HCT116 (cell line): ENCODE results near the gene MYBPC1. TPM values are rescaled to one million over a fixed set of nuclear protein-coding genes. Genes with fewer than 3 reads are reported as not detected.

ENCODE experiments used
- ATAC-seq: fragments of 200-7000 bp; cut with Tn5 transposase; 2 replicates; pipeline ENCODE4 v1.9.1; 2020; ENCODE audit warnings: mild to moderate bottlenecking, moderate library complexity
- BruUV-seq: library from RNA; stranded (reverse); fragments of 400-500 nt; replicated peaks from 2 replicates; lab custom pipeline; 2021; lab: Mats Ljungman, UMichigan
- CTCF ChIA-PET: fragments of 300-600 bp; sonication (Branson Sonifier 250); formaldehyde crosslinking; loops from one replicate; lab custom pipeline; 2021; ENCODE audit warnings: antibody characterized with exemption; lab: Charles Lee
- POLR2A ChIA-PET: fragments of 300-600, 350-600 bp; sonication (Branson Sonifier 250); formaldehyde crosslinking; loops from one replicate; lab custom pipeline; 2021; ENCODE audit warnings: antibody characterized with exemption; lab: Charles Lee
- RAD21 ChIA-PET, 2 experiments: fragments of 300-600 bp; sonication (Branson Sonifier 250); formaldehyde crosslinking; loops; one replicate each; lab custom pipeline; 2023; ENCODE audit warnings: low total read pairs in 2 of 2; ENCODE audit not compliant: uncharacterized antibody in 2 of 2, unreplicated experiment in 2 of 2, low non-redundant PET in 1 of 2; lab: Charles Lee
- DNase-seq: peaks from one replicate; pipeline ENCODE4 v3.0.0-alpha.2; 2010; ENCODE audit warnings: low read depth, low spot score
- H2AFZ ChIP-seq: fragments of 200-600 bp; shearing (Covaris generic), sonication (generic); 2 replicates; pipeline ENCODE4 v1.6.1; 2017; ENCODE audit warnings: low read depth, mixed run types, mixed read lengths, antibody characterized with exemption, low read length; ENCODE audit not compliant: poor library complexity, severe bottlenecking
- H3K27ac ChIP-seq: 2 replicates; pipeline ENCODE4 v1.5.1; 2012; ENCODE audit warnings: low read depth, low read length
- H3K27me3 ChIP-seq: fragments of 200-600 bp; sonication (generic); 2 replicates; pipeline ENCODE4 v1.6.1; 2016; ENCODE audit warnings: mixed run types, low read length, mixed read lengths; ENCODE audit not compliant: insufficient read depth
- H3K36me3 ChIP-seq, 2 experiments: fragments of 200-500 bp in 1 of 2; fragments of 200-600 bp in 1 of 2; sonication (Bioruptor generic) in 1 of 2; sonication (generic) in 1 of 2; 2 replicates each; pipeline versions ENCODE4 v1.5.1 to v1.6.1; 2014 to 2016; ENCODE audit warnings: low read length in 2 of 2, inconsistent platforms in 1 of 2, mixed read lengths in 1 of 2, mixed run types in 1 of 2; ENCODE audit not compliant: insufficient read depth in 2 of 2, control insufficient read depth in 1 of 2
- H3K4me1 ChIP-seq, 2 experiments: fragments of 200-600 bp in 1 of 2; sonication (generic) in 1 of 2; 2 replicates each; pipeline versions ENCODE4 v1.5.1 to v1.6.1; 2012 to 2017; ENCODE audit warnings: low read length in 2 of 2, inconsistent platforms in 1 of 2, mild to moderate bottlenecking in 1 of 2, mixed read lengths in 1 of 2, mixed run types in 1 of 2, moderate library complexity in 1 of 2; ENCODE audit not compliant: insufficient read depth in 2 of 2, control insufficient read depth in 1 of 2
- H3K4me2 ChIP-seq: fragments of 200-600 bp; sonication (generic); 2 replicates; pipeline ENCODE4 v1.6.1; 2017; ENCODE audit warnings: mixed run types, low read length, mixed read lengths
- H3K4me3 ChIP-seq, 2 experiments: fragments of 200-600 bp in 1 of 2; sonication (generic) in 1 of 2; replicated peaks in 1 of 2; 2 replicates each; pipeline ENCODE4 v1.5.1; 2011 to 2016; ENCODE audit warnings: low read length in 2 of 2, control low read depth in 1 of 2, low read depth in 1 of 2, mild to moderate bottlenecking in 1 of 2, mixed read lengths in 1 of 2, mixed run types in 1 of 2
- H3K79me2 ChIP-seq: fragments of 200-600 bp; sonication (generic); 2 replicates; pipeline ENCODE4 v1.6.1; 2017; ENCODE audit warnings: mild to moderate bottlenecking, mixed run types, low read length, moderate library complexity, mixed read lengths; ENCODE audit not compliant: insufficient read depth
- H3K9ac ChIP-seq: fragments of 200-600 bp; sonication (generic); 2 replicates; pipeline ENCODE4 v1.6.1; 2016; ENCODE audit warnings: low read length, mixed read lengths
- H3K9me2 ChIP-seq: fragments of 200-600 bp; sonication (generic), shearing (Covaris generic); 2 replicates; pipeline ENCODE4 v1.6.1; 2017; ENCODE audit warnings: mixed run types, mild to moderate bottlenecking, moderate library complexity; ENCODE audit not compliant: insufficient read depth
- H3K9me3 ChIP-seq, 2 experiments: fragments of 200-500 bp in 1 of 2; fragments of 200-600 bp in 1 of 2; sonication (Bioruptor generic) in 1 of 2; sonication (generic) in 1 of 2; 2 replicates each; pipeline ENCODE4 v1.6.1; 2014 to 2017; ENCODE audit warnings: low read length in 2 of 2, mixed read lengths in 2 of 2, inconsistent platforms in 1 of 2, low read depth in 1 of 2, mild to moderate bottlenecking in 1 of 2, mixed run types in 1 of 2, moderate library complexity in 1 of 2; ENCODE audit not compliant: control insufficient read depth in 1 of 2, insufficient read depth in 1 of 2
- H4K20me1 ChIP-seq: fragments of 200-600 bp; sonication (generic), shearing (Covaris generic); 2 replicates; pipeline ENCODE4 v1.6.1; 2017; ENCODE audit warnings: mixed run types, mild to moderate bottlenecking, moderate library complexity; ENCODE audit not compliant: insufficient read depth
- CBX3 ChIP-seq: IDR thresholded peaks from 2 replicates; pipeline ENCODE4 v1.6.1; 2012; ENCODE audit warnings: low read depth
- CEBPB ChIP-seq: IDR thresholded peaks from 2 replicates; pipeline ENCODE4 v1.6.1; 2012; ENCODE audit warnings: low read depth
- EGR1 ChIP-seq: IDR thresholded peaks from 2 replicates; pipeline ENCODE4 v1.6.1; 2012; ENCODE audit warnings: low read depth
- ELF1 ChIP-seq: IDR thresholded peaks from 2 replicates; pipeline ENCODE4 v1.6.1; 2012; ENCODE audit warnings: low read depth, borderline replicate concordance
- EZH2 ChIP-seq: fragments of 200-600 bp; sonication (generic); IDR thresholded peaks from 2 replicates; pipeline ENCODE4 v1.6.1; 2017; ENCODE audit warnings: antibody characterized with exemption, mixed run types
- EZH2phosphoT487 ChIP-seq: fragments of 200-600 bp; IDR thresholded peaks from 2 replicates; pipeline ENCODE4 v1.6.1; 2018; ENCODE audit warnings: antibody characterized with exemption, borderline replicate concordance
- FOSL1 ChIP-seq: IDR thresholded peaks from 2 replicates; pipeline ENCODE4 v1.6.1; 2012; ENCODE audit warnings: low read depth
- JUND ChIP-seq: IDR thresholded peaks from 2 replicates; pipeline ENCODE4 v1.6.1; 2012
- POLR2A ChIP-seq: IDR thresholded peaks from 2 replicates; pipeline ENCODE4 v1.7.0; 2011; ENCODE audit warnings: borderline replicate concordance; ENCODE audit not compliant: insufficient read depth, insufficient read length; ENCODE audit errors: extremely low read depth
- POLR2AphosphoS5 ChIP-seq: IDR thresholded peaks from 2 replicates; pipeline ENCODE4 v1.6.1; 2011; ENCODE audit warnings: mild to moderate bottlenecking, low read depth, low read length, moderate library complexity
- REST ChIP-seq: IDR thresholded peaks from 2 replicates; pipeline ENCODE4 v1.6.1; 2012; ENCODE audit warnings: low read depth
- SIN3A ChIP-seq: IDR thresholded peaks from 2 replicates; pipeline ENCODE4 v1.6.1; 2012; ENCODE audit warnings: low read depth
- SP1 ChIP-seq: IDR thresholded peaks from 2 replicates; pipeline ENCODE4 v1.6.1; 2012; ENCODE audit warnings: low read depth
- SRF ChIP-seq: IDR thresholded peaks from 2 replicates; pipeline ENCODE4 v1.6.1; 2012; ENCODE audit warnings: low read depth
- TCF7L2 ChIP-seq: IDR thresholded peaks from 2 replicates; pipeline ENCODE4 v1.7.0; 2011; ENCODE audit warnings: borderline replicate concordance, inconsistent platforms; ENCODE audit not compliant: insufficient read depth, insufficient read length; ENCODE audit errors: extremely low read depth
- ZFX ChIP-seq: fragments of 450-650 bp; IDR thresholded peaks from 2 replicates; pipeline ENCODE4 v1.6.1; 2017
- intact Hi-C: fragments of 100-400 bp; cut with micrococcal nuclease; formaldehyde crosslinking; loops from 2 replicates; pipeline ENCODE4 v1.10.0; 2022
- total RNA-seq: library from RNA; stranded (reverse); gene quantifications from one replicate; pipeline ENCODE4 v1.2.1, GENCODE V29; 2021; ENCODE audit not compliant: unreplicated experiment
- TF ChIP-seq, protein P1 (sequence below): IDR thresholded peaks from 2 replicates; pipeline ENCODE4 v1.6.1; 2012
- TF ChIP-seq, protein P2 (sequence below): IDR thresholded peaks from 2 replicates; pipeline ENCODE4 v1.6.1; 2012
- TF ChIP-seq, protein P3 (sequence below), 3 experiments: fragments of 200-600 bp in 1 of 3; sonication (generic) in 1 of 3; IDR thresholded peaks in 2 of 3; conservative IDR thresholded peaks in 1 of 3; 2 replicates each; pipeline ENCODE4 v1.5.1; 2012 to 2017; ENCODE audit warnings: low read depth in 2 of 3, low read length in 2 of 3, antibody characterized with exemption in 1 of 3, borderline replicate concordance in 1 of 3, control low read depth in 1 of 3, mild to moderate bottlenecking in 1 of 3, mixed read lengths in 1 of 3, mixed run types in 1 of 3, moderate library complexity in 1 of 3; ENCODE audit not compliant: insufficient read depth in 1 of 3
- TF ChIP-seq, protein P4 (sequence below): IDR thresholded peaks from 2 replicates; pipeline ENCODE4 v1.6.1; 2011; ENCODE audit warnings: mild to moderate bottlenecking, low read length, moderate library complexity; ENCODE audit not compliant: insufficient replicate concordance; ENCODE audit errors: extremely low read depth

MYBPC1 gene
- total RNA-seq, 1 experiment from 2014 or later: not detected

- peaks cover 81% of the 10 kb centered on the region for H3K79me2 ChIP-seq
- CTCF ChIA-PET: no interaction called here
- TF ChIP-seq CEBPB (no peak), EZH2phosphoT487 (no peak), POLR2A (no peak), ZFX (no peak), CBX3 (no peak), ELF1 (no peak), SIN3A (no peak), TCF7L2 (no peak), EZH2 (no peak), FOSL1 (no peak), JUND (no peak), POLR2AphosphoS5 (no peak), EGR1 (no peak), SP1 (no peak), SRF (no peak), REST (no peak)
- TF ChIP-seq, protein P1, sequence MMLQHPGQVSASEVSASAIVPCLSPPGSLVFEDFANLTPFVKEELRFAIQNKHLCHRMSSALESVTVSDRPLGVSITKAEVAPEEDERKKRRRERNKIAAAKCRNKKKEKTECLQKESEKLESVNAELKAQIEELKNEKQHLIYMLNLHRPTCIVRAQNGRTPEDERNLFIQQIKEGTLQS: no peak
- TF ChIP-seq, protein P2, sequence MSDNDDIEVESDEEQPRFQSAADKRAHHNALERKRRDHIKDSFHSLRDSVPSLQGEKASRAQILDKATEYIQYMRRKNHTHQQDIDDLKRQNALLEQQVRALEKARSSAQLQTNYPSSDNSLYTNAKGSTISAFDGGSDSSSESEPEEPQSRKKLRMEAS: no peak
- TF ChIP-seq, protein P3, sequence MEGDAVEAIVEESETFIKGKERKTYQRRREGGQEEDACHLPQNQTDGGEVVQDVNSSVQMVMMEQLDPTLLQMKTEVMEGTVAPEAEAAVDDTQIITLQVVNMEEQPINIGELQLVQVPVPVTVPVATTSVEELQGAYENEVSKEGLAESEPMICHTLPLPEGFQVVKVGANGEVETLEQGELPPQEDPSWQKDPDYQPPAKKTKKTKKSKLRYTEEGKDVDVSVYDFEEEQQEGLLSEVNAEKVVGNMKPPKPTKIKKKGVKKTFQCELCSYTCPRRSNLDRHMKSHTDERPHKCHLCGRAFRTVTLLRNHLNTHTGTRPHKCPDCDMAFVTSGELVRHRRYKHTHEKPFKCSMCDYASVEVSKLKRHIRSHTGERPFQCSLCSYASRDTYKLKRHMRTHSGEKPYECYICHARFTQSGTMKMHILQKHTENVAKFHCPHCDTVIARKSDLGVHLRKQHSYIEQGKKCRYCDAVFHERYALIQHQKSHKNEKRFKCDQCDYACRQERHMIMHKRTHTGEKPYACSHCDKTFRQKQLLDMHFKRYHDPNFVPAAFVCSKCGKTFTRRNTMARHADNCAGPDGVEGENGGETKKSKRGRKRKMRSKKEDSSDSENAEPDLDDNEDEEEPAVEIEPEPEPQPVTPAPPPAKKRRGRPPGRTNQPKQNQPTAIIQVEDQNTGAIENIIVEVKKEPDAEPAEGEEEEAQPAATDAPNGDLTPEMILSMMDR (IDR thresholded peaks at IDR 0.05 in 2 of 3, conservative IDR thresholded peaks at IDR 0.05 in 1 of 3; ENCODE audit: borderline replicate concordance in 1 of 3, insufficient read depth in 1 of 3, low read depth in 2 of 3, low read length in 2 of 3): no peak
- TF ChIP-seq, protein P4, sequence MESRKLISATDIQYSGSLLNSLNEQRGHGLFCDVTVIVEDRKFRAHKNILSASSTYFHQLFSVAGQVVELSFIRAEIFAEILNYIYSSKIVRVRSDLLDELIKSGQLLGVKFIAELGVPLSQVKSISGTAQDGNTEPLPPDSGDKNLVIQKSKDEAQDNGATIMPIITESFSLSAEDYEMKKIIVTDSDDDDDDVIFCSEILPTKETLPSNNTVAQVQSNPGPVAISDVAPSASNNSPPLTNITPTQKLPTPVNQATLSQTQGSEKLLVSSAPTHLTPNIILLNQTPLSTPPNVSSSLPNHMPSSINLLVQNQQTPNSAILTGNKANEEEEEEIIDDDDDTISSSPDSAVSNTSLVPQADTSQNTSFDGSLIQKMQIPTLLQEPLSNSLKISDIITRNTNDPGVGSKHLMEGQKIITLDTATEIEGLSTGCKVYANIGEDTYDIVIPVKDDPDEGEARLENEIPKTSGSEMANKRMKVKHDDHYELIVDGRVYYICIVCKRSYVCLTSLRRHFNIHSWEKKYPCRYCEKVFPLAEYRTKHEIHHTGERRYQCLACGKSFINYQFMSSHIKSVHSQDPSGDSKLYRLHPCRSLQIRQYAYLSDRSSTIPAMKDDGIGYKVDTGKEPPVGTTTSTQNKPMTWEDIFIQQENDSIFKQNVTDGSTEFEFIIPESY: no peak
- peaks cover 6 to 22% of the 10 kb centered on the region in 2 experiments; a peak in 3 of 4 replicates for H3K4me1 ChIP-seq
- no peak overlapping the region for H3K9ac ChIP-seq
- RAD21 ChIA-PET: no interaction called here
- no peaks in the 10 kb centered on the region for H3K27me3 ChIP-seq
- no peak overlapping the region for H3K4me2 ChIP-seq
- DNase-seq: no peak
- ATAC-seq: no peak
- no peak overlapping the region for H3K4me3 ChIP-seq
- POLR2A ChIA-PET: no interaction called here
- H2AFZ ChIP-seq: no peak overlapping the region
- H3K27ac ChIP-seq: no peak overlapping the region
- intact Hi-C loops: no loop called here
- no peaks in the 10 kb centered on the region for H4K20me1 ChIP-seq
- H3K9me2 ChIP-seq: no peaks in the 10 kb centered on the region
- no peaks in the 10 kb centered on the region for H3K9me3 ChIP-seq
- no TSS peak for BruUV-seq
- no peaks in the 10 kb centered on the region for H3K36me3 ChIP-seq
These were observed 108.7 kb downstream of the MYBPC1 start for GRCh38 chr12:101703487-101703886.
